Measurements from ENCODE around the gene MAGI2.
A peak's percentile ranks its signal among the peaks of the same experiment; 100 is the strongest.

Gene MAGI2

GRCh38 chr7:78041423-78041822 lies 1412.0 kb downstream of the MAGI2 start:
- DNase-seq (ENCODE audit: low read depth in 2 of 2): no peak

DNA sequence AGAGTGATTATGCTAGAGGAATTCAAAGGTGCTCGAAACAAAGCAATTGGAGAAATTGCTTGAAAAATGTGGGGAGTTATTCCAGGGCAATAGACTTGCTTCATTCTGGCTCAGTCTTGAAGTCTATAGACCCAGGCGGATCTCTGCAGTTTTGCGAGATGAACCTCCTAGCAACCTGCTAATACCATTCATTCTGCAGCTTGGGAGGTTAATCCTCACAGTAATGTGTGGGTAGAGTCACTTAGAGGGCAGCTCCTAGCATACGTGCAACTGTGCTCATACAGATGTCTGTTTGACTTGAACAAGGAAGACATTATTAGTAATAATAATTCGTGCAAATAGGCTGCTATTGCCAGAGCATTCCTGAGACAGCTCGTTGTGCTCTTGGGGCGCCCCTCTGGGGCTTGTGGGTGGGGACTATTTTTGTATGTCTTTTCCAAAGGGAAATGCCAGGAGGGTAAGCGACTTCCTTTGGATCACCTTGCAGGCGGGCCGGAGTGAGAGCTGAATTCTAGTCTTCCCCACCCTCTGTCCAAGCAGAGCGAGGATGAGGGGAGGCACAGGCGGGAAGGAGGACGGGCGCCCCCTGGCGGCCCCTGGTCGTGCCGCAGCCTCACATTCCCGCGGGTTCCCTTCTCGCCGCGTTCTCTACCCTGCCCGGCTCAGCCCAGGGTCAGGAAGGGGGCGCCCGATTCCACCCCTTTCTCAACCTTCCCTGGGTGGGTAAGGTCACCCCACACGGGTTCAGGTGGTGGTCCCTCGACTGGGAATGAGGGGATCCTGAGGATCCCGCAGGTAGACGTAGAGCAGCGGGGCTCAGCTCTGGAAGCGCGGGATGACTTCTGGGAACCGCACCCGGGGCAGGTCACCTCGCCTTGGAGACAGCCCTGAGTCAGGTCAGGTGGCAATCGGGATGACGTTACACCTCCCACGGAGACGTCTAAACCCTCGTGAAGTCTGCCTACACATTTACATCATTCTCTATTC lies 1413.4 kb downstream of the MAGI2 start:
- DNase-seq (ENCODE audit: low read depth in 2 of 2): no peak

- no peak for DNase-seq (ENCODE audit: low read depth in 2 of 2)
Measured at GRCh38 chr7:78038465-78039080, 1414.9 kb downstream of the MAGI2 start.

DNA sequence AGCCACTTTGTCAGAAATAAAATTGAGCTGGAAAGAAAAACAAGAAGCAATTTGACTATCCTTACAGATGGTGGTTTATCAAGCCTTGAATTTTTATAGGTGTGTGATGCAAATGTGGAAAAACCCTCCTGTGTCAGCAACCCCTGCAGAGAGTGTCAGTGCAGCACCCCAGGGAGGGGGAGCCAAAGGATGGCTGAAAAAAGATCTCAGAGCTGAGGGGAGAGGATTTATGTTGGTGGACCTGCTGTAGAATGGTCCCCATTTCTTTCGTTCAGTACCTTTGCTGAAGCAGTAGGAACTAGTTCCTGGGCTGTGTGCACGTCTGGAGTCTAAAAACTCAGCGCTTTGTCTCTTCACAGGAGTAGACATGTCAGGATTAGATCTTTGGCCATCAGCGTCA lies 1415.9 kb downstream of the MAGI2 start:
- no peak for DNase-seq (ENCODE audit: low read depth in 2 of 2)

- DNase-seq (ENCODE audit: low read depth in 2 of 2): no peak
Measured at GRCh38 chr7:78033410-78033809, 1420.1 kb downstream of the MAGI2 start.

DNA sequence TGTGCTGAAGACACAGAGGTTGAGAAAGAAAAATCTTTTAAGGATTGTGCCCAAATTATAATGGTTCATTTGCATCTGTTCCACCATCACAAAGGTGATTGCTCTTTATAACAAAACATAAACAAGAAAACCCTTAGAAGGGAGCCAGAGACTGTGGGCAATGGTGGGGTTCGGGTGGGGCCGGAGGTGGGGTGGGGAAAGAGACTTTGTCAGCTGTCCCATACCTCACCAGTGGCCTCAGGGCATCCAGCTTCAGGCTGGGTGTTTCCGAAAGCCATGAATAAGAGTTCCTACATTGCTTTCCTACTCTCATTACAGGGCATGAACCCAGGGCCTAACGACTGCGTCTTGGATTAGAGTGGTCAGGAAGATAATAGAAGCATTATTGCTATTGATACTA lies 1427.0 kb downstream of the MAGI2 start:
- DNase-seq (ENCODE audit: low read depth in 2 of 2): no peak

DNA sequence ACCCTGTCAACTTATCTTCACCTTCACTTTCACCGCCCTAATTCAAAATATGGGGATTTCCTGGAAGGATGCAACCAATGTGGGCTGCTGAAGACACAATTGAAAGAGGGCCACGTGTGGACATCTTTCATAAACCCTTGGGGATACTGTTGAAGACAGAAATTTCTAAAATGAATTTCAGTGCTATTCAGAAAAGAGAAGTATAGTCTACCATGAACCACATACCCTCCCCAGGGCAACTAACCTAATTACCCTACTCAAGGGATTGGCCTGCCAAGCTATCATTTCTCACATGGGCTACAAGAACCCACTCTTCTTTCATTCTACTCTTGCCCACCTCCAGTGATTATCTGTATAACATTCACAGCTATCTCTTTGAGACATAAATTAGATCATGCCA lies 1428.9 kb downstream of the MAGI2 start:
- no peak for DNase-seq (ENCODE audit: low read depth in 2 of 2)

DNA sequence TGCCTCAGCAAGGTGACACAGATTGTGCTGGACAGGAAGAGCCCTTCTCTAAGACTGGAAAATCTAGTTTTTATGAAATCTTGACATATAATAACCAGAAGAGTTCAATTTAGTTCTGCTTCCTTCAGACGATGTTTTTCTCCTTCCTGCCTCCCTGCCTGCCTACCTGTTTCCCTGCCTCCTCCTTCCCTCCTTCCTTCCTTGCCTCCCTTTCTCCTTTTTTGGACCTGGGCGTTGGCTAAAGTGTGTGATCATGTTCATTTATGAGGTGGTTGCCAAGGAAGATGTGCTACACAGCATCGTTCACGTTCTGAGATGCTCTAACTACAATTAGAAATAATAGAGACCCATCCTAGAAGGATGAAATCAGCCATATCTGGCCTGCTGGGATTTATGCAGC lies 1430.3 kb downstream of the MAGI2 start:
- DNase-seq (ENCODE audit: low read depth in 2 of 2): no peak

DNA sequence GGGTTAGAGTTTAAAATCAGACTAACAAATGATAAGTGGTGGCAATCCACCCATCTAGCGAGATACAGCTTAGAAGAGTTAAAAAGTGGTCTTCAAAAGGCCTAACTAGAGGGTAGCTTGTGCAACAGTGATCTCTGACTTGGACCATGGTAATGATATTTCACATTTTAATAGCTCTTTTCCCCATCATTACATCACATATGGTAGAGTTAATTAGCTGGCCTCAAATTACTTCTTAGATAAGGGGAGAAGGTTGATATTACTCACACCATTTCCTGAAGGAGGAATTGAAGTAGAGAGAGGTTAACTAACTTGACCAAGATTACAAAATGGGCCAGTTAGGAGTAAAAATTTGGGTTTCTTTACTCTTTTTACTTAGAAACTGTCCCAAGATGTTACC lies 1431.3 kb downstream of the MAGI2 start:
- DNase-seq (ENCODE audit: low read depth in 2 of 2): no peak

DNA sequence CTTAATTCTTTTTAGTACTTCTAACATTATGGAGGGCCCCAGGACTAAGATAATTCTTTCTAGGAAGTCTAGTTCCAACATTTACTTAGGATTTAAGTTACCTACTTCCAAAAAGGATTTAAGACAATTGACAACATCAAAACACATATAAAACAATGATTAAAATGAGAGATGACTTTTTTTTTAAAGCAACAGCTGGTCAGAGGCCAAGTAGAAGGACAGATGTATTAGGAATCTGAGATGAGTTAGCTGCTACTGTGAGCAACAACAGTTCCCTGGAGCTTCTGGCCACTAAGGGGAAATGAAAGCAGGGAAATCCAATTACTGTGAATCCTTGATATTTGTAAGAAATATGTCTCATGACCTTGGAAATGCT lies 1432.6 kb downstream of the MAGI2 start:
- no peak for DNase-seq (ENCODE audit: low read depth in 2 of 2)

DNA sequence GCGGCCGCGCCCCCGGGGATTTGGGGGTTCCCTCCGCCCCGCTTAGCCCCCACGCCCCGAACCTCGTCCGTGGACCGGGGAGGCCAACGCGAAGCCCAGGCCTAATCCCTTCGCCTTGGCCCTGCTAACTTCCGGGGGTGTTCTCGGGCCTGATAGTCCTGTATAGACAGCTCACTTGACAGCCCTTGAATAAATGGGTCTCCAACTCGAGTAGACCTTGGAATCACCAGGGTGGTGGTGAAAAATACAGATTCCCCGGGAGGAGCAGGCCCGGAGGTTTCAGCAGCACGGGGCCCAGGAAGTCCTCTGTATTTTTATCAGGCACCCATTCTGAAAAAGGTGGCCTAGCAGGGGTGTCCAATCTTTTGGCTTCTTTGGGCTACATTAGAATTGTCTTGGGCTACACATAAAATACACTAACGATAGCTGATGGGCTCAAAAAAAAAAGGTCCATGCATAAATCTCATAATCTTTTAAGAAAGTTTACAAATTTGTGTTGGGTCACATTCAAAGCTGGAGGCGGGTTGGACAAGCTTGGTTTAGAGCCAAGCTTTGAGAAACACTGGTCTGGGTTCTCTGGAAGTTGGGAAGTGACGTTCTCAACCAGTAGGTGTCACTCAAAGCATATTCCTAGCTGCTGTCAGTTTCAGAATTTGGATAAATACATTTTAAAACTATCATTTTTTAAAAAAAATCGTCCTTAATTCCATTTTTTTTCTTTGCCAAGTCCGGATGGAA lies 1433.2 kb downstream of the MAGI2 start:
- no peak for DNase-seq (ENCODE audit: low read depth in 2 of 2)

DNA sequence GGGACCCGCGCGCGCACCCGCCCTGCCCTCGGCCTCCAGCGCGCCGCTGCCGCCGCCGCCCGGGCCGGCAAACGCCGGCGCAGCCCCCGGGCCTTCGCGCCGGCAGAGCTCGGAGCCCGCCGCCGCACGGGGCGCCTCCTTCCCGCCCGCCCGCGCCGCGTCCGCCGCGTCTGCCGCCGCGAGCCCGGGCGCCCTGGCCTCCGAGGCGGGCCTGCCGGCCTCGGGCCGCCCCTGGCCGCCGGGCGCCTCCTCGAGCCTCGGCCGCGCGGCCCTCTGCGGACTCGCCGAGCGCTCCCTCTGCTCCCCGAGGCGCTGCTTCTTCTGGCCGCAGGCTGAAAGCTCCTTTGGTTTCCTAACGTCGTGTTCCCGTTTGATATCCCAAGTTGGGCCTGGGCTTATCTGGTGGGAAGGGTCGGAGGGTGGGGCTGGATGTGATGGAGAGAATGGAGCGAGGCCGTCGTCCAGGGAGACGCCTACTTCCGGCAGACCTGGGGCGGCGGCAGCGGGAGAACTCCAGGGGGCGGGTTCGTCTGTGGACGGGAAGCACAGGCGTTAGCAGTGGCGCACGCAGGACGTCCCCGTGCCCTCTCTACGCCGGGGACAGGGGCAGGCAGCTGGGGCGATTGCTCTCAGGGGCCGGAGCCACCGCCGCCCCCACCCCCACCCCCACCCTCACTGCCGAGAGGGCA lies 1433.9 kb downstream of the MAGI2 start:
- DNase-seq (ENCODE audit: low read depth in 2 of 2): peak in 1 of 2 donors; percentile 21

- DNase-seq (ENCODE audit: low read depth in 2 of 2): no peak
Measured at GRCh38 chr7:78018641-78019446, 1434.6 kb downstream of the MAGI2 start.

DNA sequence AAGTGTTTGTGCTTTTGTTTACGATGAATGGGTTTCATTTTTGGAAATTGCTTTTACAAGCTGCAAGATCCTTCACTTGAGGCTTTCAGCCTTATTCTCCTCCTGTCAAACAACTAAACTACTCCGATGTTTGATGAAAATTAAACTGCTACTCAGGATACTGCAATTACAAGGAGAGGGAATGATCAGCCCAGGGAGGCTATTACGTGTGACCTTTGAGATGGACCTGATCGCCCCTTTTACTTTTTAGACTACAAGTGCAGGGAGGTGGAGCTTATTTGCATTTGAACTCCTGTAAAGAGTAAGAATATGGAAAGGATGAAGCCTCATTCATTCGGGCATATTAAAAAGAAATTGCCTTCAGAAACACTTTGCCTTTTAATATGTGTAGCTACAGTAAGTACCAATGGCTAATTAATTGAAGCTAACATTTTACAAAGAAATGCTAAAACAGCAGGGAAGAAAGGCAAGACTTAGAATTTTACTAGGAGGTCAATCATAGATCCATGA lies 1435.8 kb downstream of the MAGI2 start:
- DNase-seq (ENCODE audit: low read depth in 2 of 2): no peak

GRCh38 chr7:78015574-78016260 lies 1437.8 kb downstream of the MAGI2 start:
- no peak for DNase-seq (ENCODE audit: low read depth in 2 of 2)

GRCh38 chr7:78014401-78014800 lies 1439.1 kb downstream of the MAGI2 start:
- DNase-seq (ENCODE audit: low read depth in 2 of 2): no peak

- DNase-seq (ENCODE audit: low read depth in 2 of 2): no peak
Measured at GRCh38 chr7:78013386-78013785, 1440.1 kb downstream of the MAGI2 start.

DNA sequence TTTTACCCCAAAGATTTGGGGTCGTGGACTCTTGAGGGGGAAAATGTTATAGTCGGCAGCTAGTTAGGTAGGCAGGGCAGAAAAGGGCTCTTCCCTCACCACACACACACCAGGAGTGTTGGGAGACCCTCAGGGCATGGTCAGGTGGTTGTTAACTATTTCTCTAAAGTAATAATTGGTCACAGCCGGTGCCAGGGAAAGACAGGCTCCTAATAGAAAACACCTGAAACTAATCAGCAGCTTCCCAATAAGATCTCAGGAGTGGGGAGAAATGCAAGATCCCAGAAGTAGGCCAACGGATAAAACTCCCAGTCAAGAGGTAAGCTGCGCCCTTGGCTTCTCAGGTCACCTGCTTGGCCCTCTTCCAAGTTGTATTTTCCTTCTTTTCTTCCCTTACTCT lies 1441.8 kb downstream of the MAGI2 start:
- DNase-seq (ENCODE audit: low read depth in 2 of 2): no peak

GRCh38 chr7:78007231-78007630 lies 1446.2 kb downstream of the MAGI2 start:
- no peak for DNase-seq (ENCODE audit: low read depth in 2 of 2)

GRCh38 chr7:78006063-78006755 lies 1447.3 kb downstream of the MAGI2 start:
- no peak for DNase-seq (ENCODE audit: low read depth in 2 of 2)

Measured in activated CD8-positive, alpha-beta memory T cell treated with anti-CD3 and anti-CD28 coated beads for 4 hours (primary cell).